ENCODE results near the gene IKZF1. TPM values are rescaled to one million over a fixed set of nuclear protein-coding genes. Genes with fewer than 3 reads are reported as not detected.

The IKZF1 gene
- polyA plus RNA-seq (ENCODE audit: insufficient read length in 10 of 10): 1 to 10 TPM; 1.2 to 9.5 (median 2.2) TPM
- long read RNA-seq, donor 1, full-length matches to known transcripts: 2 of 2 reads
- long read RNA-seq, donor 1, partial matches to known transcripts: 0 of 2 reads
- long read RNA-seq, donor 1, other reads (novel, unspliced or antisense): 0 of 2 reads
- long read RNA-seq, donor 2: 0 reads
- long read RNA-seq, donor 3: 0 reads
- long read RNA-seq, donor 4: 0 reads
- long read RNA-seq, donor 5: 0 reads
- long read RNA-seq, donor 6: 0 reads
- long read RNA-seq, donor 7: 0 reads
- long read RNA-seq, donor 8: 0 reads
- long read RNA-seq, donor 9, full-length matches to known transcripts: 1 of 1 reads
- long read RNA-seq, donor 9, partial matches to known transcripts: 0 of 1 reads
- long read RNA-seq, donor 9, other reads (novel, unspliced or antisense): 0 of 1 reads

- DNase-seq: peak in 2 of 3 donors; percentile 40 to 53
Observed at GRCh38 chr7:50304129-50304910, at the start of gene IKZF1. TSS of gene IKZF1 (plus strand) at chr7:50304716. CDS start at chr7:50319062, 14,346 bp downstream.

GRCh38 chr7:50261593-50261992 is 42.9 kb upstream of the IKZF1 start:
- DNase-seq: no peak

- no peak for DNase-seq
Observed at GRCh38 chr7:50262446-50262845, 42.1 kb upstream of the IKZF1 start.

GRCh38 chr7:50262916-50263690 is 41.4 kb upstream of the IKZF1 start:
- no peak for DNase-seq

- DNase-seq: no peak
Observed at GRCh38 chr7:50264908-50265307, 39.6 kb upstream of the IKZF1 start.

GRCh38 chr7:50265968-50266634 is 38.4 kb upstream of the IKZF1 start:
- no peak for DNase-seq

- no peak for DNase-seq
Observed at GRCh38 chr7:50266635-50267386, 37.7 kb upstream of the IKZF1 start.

GRCh38 chr7:50267525-50268041 is 36.9 kb upstream of the IKZF1 start:
- DNase-seq: no peak

GRCh38 chr7:50268223-50268622 is 36.3 kb upstream of the IKZF1 start:
- DNase-seq: no peak

- no peak for DNase-seq
Observed at GRCh38 chr7:50268990-50269389, 35.5 kb upstream of the IKZF1 start.

- DNase-seq: no peak
Observed at GRCh38 chr7:50270531-50271018, 33.9 kb upstream of the IKZF1 start.

- DNase-seq: no peak
Observed at GRCh38 chr7:50272808-50273207, 31.7 kb upstream of the IKZF1 start.

GRCh38 chr7:50273301-50273700 is 31.2 kb upstream of the IKZF1 start:
- no peak for DNase-seq

GRCh38 chr7:50273870-50274269 is 30.6 kb upstream of the IKZF1 start:
- no peak for DNase-seq

GRCh38 chr7:50274361-50274760 is 30.2 kb upstream of the IKZF1 start:
- DNase-seq: no peak

- DNase-seq: no peak
Observed at GRCh38 chr7:50275430-50275829, 29.1 kb upstream of the IKZF1 start.

GRCh38 chr7:50276483-50276882 is 28.0 kb upstream of the IKZF1 start:
- DNase-seq: no peak

GRCh38 chr7:50278120-50278519 is 26.4 kb upstream of the IKZF1 start:
- no peak for DNase-seq

- DNase-seq: peak in 1 of 3 donors; percentile 34
Observed at GRCh38 chr7:50281680-50282445, 22.7 kb upstream of the IKZF1 start.
